Karpas-422 (cell line): ENCODE results near the gene ZDHHC24. TPM values are rescaled to one million over a fixed set of nuclear protein-coding genes. Genes with fewer than 3 reads are reported as not detected.

Source experiments
- DNase-seq: peaks from one replicate; pipeline ENCODE4 v3.0.0-alpha.2; 2015
- H2AFZ ChIP-seq: fragments of 200-600 bp; sonication (generic); 2 replicates; pipeline ENCODE4 v1.6.1; 2014; ENCODE audit warnings: antibody characterized with exemption, low read length, mixed read lengths
- H3K27ac ChIP-seq: fragments of 200-600 bp; sonication (generic); 2 replicates; pipeline ENCODE4 v1.5.1; 2014; ENCODE audit warnings: mild to moderate bottlenecking, low read length, moderate library complexity
- H3K27me3 ChIP-seq: fragments of 200-600 bp; sonication (generic); 2 replicates; pipeline ENCODE4 v1.6.1; 2014; ENCODE audit warnings: low read length, mixed read lengths
- H3K36me3 ChIP-seq: fragments of 200-600 bp; sonication (generic); 2 replicates; pipeline ENCODE4 v1.6.1; 2014; ENCODE audit warnings: low read length, mixed read lengths; ENCODE audit not compliant: insufficient read depth
- H3K4me1 ChIP-seq: fragments of 200-600 bp; sonication (generic); 2 replicates; pipeline ENCODE4 v1.6.1; 2014; ENCODE audit warnings: mild to moderate bottlenecking, low read length, mixed read lengths
- H3K4me2 ChIP-seq: fragments of 200-600 bp; sonication (generic); 2 replicates; pipeline ENCODE4 v1.6.1; 2014; ENCODE audit warnings: low read length, low read depth, mild to moderate bottlenecking; ENCODE audit not compliant: poor library complexity, severe bottlenecking
- H3K4me3 ChIP-seq: fragments of 200-600 bp; sonication (generic); 2 replicates; pipeline ENCODE4 v1.5.1; 2014; ENCODE audit warnings: mild to moderate bottlenecking, antibody characterized with exemption, low read length, mixed read lengths
- H3K79me2 ChIP-seq: fragments of 200-600 bp; sonication (generic); 2 replicates; pipeline ENCODE4 v1.6.1; 2014; ENCODE audit warnings: mild to moderate bottlenecking, low read length, mixed read lengths
- H3K9ac ChIP-seq: fragments of 200-600 bp; sonication (generic); 2 replicates; pipeline ENCODE4 v1.6.0; 2014; ENCODE audit warnings: low read length
- H3K9me2 ChIP-seq: fragments of 200-600 bp; sonication (generic), shearing (Covaris generic); replicated peaks from 2 replicates; pipeline ENCODE4 v1.6.0; 2014; ENCODE audit warnings: mild to moderate bottlenecking, low read length, moderate library complexity; ENCODE audit not compliant: insufficient read depth
- H3K9me3 ChIP-seq: fragments of 300-700, 200-600 bp; sonication (generic); 2 replicates; pipeline ENCODE4 v1.6.1; 2014; ENCODE audit warnings: low read length, mixed read lengths
- H4K20me1 ChIP-seq: fragments of 200-600 bp; sonication (generic); 2 replicates; pipeline ENCODE4 v1.6.1; 2014; ENCODE audit warnings: mild to moderate bottlenecking, antibody characterized with exemption, low read length, low read depth; ENCODE audit not compliant: insufficient read depth
- total RNA-seq: library from RNA; depleted of rRNA; stranded (reverse); fragments of >200 nt; shearing (Covaris generic); gene quantifications from 2 replicates; pipeline ENCODE4 v1.2.3, GENCODE V29; 2014; ENCODE audit warnings: low replicate concordance

ZDHHC24 gene
- total RNA-seq, 1 experiment from 2014 or later: 22.2 TPM

DNA sequence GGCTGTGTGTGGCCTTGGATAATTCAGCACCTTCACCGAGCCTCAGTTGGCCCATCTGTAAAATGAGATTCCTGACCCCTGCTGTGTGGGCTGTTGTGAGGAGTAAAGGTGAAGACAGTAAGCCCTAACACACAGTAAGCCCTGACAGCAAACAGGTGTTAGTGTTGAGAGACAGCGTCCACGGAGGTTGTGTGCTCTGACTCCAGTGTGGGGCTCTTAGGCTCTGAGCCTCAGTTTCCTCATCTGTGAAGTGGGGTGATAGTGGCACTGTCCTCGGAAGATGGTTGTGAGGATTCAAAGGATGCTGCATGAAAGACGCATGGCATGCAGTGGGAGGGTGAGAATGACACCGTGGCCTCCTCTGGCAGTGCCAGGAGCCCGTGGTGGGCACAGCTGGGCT lies 51.4 kb downstream of the ZDHHC24 start:
- Histone ChIP-seq H3K36me3 (0 out of 2 replicates have a peak, but pooled peaks cover 2% of the 10 kb centered on the region), H3K4me2 (no peak overlapping the region), H3K4me3 (no peak overlapping the region), H3K27ac (no peak overlapping the region), H3K27me3 (no peaks in the 10 kb centered on the region), H3K4me1 (no peaks in the 10 kb centered on the region), H3K9ac (no peak overlapping the region), H3K79me2 (no peaks in the 10 kb centered on the region), H4K20me1 (no peaks in the 10 kb centered on the region), H2AFZ (no peak overlapping the region), H3K9me3 (no peaks in the 10 kb centered on the region), H3K9me2 (no peaks in the 10 kb centered on the region)
- no peak for DNase-seq

DNA sequence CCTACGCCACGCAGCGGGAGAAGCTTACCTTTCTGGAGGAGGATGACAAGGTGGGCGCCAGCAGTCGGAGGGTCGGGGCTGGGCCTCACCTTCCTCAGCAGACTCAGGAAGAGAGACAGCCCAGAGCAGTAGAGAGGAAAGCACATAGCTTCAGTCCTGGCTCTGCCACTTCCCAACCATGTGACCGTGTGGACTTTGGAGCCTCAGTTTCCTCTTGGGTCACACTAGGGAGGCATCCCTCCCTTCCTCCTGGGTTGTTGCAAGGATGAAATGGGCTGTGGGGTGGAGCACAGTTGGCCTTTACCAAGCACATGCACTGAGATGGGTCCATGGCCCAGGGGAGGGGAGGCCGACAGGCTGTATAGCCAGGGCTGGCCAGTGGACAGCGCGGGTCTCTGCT lies 52.7 kb downstream of the ZDHHC24 start:
- Histone ChIP-seq H3K9me3 (no peaks in the 10 kb centered on the region), H3K79me2 (no peaks in the 10 kb centered on the region), H3K27ac (no peak overlapping the region), H3K4me2 (no peak overlapping the region), H2AFZ (no peak overlapping the region), H3K36me3 (no peaks in the 10 kb centered on the region), H3K9me2 (no peaks in the 10 kb centered on the region), H4K20me1 (no peaks in the 10 kb centered on the region), H3K4me3 (no peak overlapping the region), H3K27me3 (no peaks in the 10 kb centered on the region), H3K4me1 (no peaks in the 10 kb centered on the region), H3K9ac (no peak overlapping the region)
- DNase-seq: no peak

DNA sequence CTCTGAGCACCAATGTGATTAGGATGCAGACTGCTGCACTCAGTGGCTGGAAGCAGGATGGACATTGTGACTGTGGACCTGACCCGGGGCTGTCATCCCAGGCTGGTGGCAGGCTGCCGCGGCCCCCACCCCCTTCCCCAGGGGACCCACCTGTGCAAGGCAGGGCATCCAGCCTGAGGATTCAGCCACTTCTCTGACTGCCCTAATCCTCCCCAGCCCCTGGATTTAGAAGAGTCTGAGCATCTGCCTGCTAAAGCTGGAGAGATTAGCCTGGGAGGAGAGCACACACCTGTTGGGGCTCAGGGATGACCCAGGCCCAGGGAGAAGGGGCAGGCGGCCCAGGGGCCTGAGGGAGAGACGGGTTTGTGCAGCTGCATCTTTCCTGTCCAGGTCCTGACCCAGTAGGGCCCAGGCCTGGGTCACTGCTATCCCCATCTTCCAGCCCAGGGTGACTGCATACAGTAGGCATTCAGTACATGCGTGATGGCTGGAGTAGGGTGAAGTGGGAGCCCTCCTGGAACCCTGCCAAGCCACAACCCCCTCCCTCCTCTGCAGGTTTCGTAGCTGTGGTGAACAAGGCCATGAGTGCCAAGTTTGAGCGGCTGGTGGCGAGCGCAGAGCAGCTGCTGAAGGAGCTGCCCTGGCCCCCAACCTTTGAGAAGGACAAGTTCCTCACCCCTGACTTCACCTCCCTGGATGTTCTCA lies 53.5 kb downstream of the ZDHHC24 start:
- Histone ChIP-seq H3K27ac (no peak overlapping the region), H3K4me3 (no peak overlapping the region), H2AFZ (no peak overlapping the region), H3K9me3 (no peaks in the 10 kb centered on the region), H3K9ac (no peak overlapping the region), H3K9me2 (no peaks in the 10 kb centered on the region), H3K4me2 (no peak overlapping the region), H3K27me3 (no peaks in the 10 kb centered on the region), H4K20me1 (no peaks in the 10 kb centered on the region), H3K79me2 (no peaks in the 10 kb centered on the region), H3K36me3 (no peaks in the 10 kb centered on the region), H3K4me1 (no peaks in the 10 kb centered on the region)
- no peak for DNase-seq

DNA sequence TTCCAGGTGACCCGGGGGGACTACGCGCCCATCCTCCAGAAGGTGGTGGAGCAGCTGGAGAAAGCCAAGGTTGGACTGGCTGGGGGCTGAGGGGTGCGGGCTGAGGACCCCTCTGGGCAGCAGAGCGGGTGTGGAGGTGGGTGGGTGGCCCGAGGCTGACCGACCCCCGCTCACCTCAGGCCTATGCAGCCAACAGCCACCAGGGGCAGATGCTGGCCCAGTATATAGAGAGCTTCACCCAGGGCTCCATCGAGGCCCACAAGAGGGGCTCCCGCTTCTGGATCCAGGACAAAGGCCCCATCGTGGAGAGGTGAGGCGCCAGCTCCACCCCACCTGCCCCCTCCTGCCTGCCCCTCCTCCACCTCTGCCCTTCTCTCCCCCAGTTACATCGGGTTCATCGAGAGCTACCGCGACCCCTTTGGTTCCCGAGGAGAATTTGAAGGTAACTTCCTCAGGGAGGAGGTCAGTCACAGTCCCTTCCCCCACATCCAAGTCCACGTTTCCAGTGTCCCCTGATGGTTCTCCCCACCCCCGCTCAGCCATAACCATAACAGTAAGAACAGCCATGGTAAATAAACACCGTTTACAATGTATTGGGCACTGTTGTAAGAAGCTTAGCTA lies 54.4 kb downstream of the ZDHHC24 start:
- Histone ChIP-seq H3K9me2 (no peaks in the 10 kb centered on the region), H4K20me1 (no peaks in the 10 kb centered on the region), H3K9me3 (no peaks in the 10 kb centered on the region), H2AFZ (no peak overlapping the region), H3K4me1 (no peaks in the 10 kb centered on the region), H3K27ac (no peak overlapping the region), H3K4me2 (no peak overlapping the region), H3K4me3 (no peak overlapping the region), H3K9ac (no peak overlapping the region), H3K27me3 (no peaks in the 10 kb centered on the region), H3K36me3 (no peaks in the 10 kb centered on the region), H3K79me2 (no peaks in the 10 kb centered on the region)
- DNase-seq: no peak

DNA sequence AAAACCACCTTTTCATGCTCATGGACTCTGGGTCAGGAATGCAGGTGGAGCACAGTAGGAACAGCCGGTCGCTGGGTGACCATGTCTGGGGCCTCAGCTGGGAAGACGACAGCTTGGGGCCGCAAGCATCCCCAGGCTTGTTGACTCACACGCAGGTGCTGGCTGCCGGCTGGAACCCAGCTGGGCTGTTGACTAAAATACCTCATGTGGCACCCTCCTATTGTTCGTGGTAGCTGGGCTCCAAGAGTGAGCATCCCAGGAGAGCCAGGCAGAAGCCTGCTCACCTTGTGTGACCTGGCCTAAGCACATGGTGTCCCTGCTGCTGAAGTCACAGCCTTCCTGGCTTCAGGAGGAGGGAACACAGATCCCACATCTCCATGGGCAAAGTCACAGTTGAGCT lies 56.2 kb downstream of the ZDHHC24 start:
- Histone ChIP-seq H3K9me3 (no peaks in the 10 kb centered on the region), H3K9ac (no peak overlapping the region), H3K27ac (no peak overlapping the region), H3K4me3 (no peak overlapping the region), H3K36me3 (peaks cover 2% of the 10 kb centered on the region; the same call in 1 of the 2 replicates), H3K27me3 (no peaks in the 10 kb centered on the region), H2AFZ (no peak overlapping the region), H3K9me2 (no peaks in the 10 kb centered on the region), H3K4me1 (no peaks in the 10 kb centered on the region), H3K4me2 (no peak overlapping the region), H4K20me1 (no peaks in the 10 kb centered on the region), H3K79me2 (no peaks in the 10 kb centered on the region)
- DNase-seq: no peak

DNA sequence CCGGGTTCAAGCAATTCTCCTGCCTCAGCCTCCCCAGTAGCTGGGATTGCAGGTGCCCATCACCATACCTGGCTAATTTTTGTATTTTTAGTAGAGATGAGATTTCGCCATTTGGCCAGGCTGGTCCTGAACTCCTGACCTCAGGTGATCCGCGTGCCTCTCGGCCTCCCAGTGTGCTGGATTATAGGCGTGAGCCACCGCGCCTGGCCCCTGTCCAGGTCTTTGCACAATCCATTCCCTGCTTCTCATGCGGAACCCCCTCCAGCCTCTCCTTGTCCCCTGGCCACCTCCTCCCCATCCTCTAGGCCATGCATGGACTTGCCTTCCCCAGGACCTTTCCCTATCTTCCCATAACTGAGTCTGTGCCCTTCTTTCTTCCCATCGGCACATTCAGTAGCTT lies 56.9 kb downstream of the ZDHHC24 start:
- Histone ChIP-seq H3K4me1 (no peaks in the 10 kb centered on the region), H3K9ac (no peak overlapping the region), H3K36me3 (peaks cover 2% of the 10 kb centered on the region; the same call in 1 of the 2 replicates), H2AFZ (no peak overlapping the region), H3K4me2 (no peak overlapping the region), H3K4me3 (no peak overlapping the region), H3K9me3 (no peaks in the 10 kb centered on the region), H4K20me1 (no peaks in the 10 kb centered on the region), H3K79me2 (no peaks in the 10 kb centered on the region), H3K9me2 (no peaks in the 10 kb centered on the region), H3K27me3 (no peaks in the 10 kb centered on the region), H3K27ac (no peak overlapping the region)
- no peak for DNase-seq

DNA sequence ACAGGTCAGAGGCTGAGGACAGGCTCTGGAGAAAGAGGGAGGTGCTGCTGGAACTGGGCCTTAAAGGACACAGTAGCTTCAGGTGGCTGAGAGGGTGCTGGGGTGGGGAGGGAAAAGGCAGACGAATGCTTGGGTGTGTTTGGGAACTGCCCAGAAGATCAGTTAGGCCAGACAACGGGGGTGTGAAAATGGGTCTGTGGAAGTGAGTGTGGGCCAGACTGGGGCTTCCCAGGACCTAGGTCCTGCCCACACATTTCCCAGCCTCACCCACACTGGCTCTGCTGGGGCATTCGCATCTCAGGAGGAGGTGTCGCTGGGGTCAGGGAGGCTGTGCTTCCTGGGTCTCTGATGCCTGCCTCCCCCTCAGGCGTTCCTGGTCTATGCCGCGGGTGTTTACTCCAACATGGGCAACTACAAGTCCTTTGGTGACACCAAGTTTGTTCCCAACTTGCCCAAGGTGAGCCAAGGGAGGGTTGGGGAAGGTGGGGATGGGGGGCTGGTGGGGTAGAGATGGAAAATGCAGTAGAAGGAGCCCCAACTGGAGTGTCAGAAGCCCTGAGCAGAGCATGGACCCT lies 61.0 kb downstream of the ZDHHC24 start:
- no peaks in the 10 kb centered on the region for H3K9me2 ChIP-seq

DNA sequence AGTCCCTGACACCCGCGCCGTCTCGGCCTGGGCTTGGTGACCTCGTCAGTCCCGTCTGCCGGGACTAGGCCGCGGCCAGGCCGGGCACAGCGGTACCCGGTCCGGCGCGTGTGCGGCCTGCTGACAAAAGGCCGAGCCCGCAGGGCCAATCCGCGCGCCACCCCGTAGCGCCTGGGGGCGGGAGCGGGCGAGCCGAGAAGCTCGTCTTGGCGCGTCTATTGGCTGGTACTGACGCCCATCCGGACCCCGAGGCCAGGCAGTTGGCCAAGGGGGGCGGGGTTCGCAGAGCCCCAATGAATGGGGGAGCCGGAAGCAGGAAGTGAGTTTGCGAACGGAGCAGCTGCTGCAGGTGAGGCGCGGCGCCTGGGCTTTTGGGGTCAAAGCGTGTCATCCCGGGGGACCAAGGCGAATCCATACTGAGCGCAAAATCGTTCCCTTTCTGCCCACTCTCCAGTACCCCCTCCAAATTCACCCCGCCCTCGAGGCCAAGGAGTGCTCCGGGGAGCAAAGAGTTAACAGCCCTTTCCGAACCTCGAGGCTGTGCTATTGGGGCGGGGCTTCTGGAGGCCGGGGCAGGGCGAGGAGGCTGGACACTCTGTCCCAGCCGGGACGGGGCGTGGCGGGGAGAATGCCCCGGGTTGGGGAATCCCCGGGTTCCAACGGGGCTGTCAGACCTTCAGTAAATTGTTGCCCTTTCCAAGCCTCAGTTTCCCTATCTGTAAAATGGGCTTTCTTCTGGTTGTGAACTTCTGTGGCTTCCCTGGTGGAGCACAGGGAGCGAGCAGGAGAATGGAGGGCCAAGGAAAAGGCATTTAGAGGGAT lies 65.5 kb downstream of the ZDHHC24 start, which contains the start of gene DPP3:
Gene DPP3 (plus strand): TSS at position 318 of the 822 bp plus-strand sequence. CDS start 1,767 bp downstream, outside the sequence.
- H2AFZ ChIP-seq: peak within 1 kb of the TSS; percentile 22; the same call in 1 of the 2 replicates
- peak within 1 kb of the TSS; percentile 81 for H3K9ac ChIP-seq
- no peaks in the 10 kb centered on the region for H3K9me2 ChIP-seq
- peak within 1 kb of the TSS; percentile 84 for H3K4me2 ChIP-seq
- peak within 1 kb of the TSS; percentile 88 for H3K4me3 ChIP-seq
- H3K4me1 ChIP-seq: peaks cover 28% of the 10 kb centered on the region
- no peaks in the 10 kb centered on the region for H3K36me3 ChIP-seq
- H3K27me3 ChIP-seq: no peaks in the 10 kb centered on the region
- peaks cover 28% of the 10 kb centered on the region for H3K79me2 ChIP-seq
- peak within 1 kb of the TSS; percentile 30; the same call in 1 of the 2 replicates for H3K27ac ChIP-seq
- H4K20me1 ChIP-seq: peaks cover 3% of the 10 kb centered on the region; the same call in 1 of the 2 replicates
- no peaks in the 10 kb centered on the region for H3K9me3 ChIP-seq
- peak; percentile 99 for DNase-seq

More for the DNA sequence above, 61.0 kb downstream of the ZDHHC24 start:
- Histone ChIP-seq H3K27me3 (no peaks in the 10 kb centered on the region), H3K27ac (no peak overlapping the region), H3K79me2 (peaks cover 14% of the 10 kb centered on the region), H3K9ac (no peak overlapping the region), H3K36me3 (peaks cover 2% of the 10 kb centered on the region; the same call in 1 of the 2 replicates), H3K4me1 (peaks cover 19% of the 10 kb centered on the region), H2AFZ (no peak overlapping the region), H4K20me1 (peaks cover 3% of the 10 kb centered on the region; the same call in 1 of the 2 replicates), H3K9me3 (no peaks in the 10 kb centered on the region), H3K4me3 (no peak overlapping the region), H3K4me2 (no peak overlapping the region)
- no peak for DNase-seq
